ENCODE data around the gene XYLT1. TPM values are rescaled to one million over a fixed set of nuclear protein-coding genes. Genes with fewer than 3 reads are reported as not detected.

The XYLT1 gene
- total RNA-seq, 1 donor from 2014 or later = 9.4 TPM

GRCh38 chr16:17357307-17358062, 113.3 kb downstream of the XYLT1 start:
- Histone ChIP-seq H3K27ac (ENCODE audit: low read depth, low read length) (no peak overlapping the region), H3K4me3 (ENCODE audit: low read length in 3 of 3) (no peak overlapping the region), H3K9ac (ENCODE audit: low read depth in 1 of 3, low read length in 3 of 3) (no peak overlapping the region), H3K27me3 (ENCODE audit: control insufficient read depth in 3 of 3, insufficient read depth in 3 of 3, low read length in 3 of 3) (peaks cover 0 to 3% (median 0%) of the 10 kb centered on the region in 3 donors), H3K9me3 (ENCODE audit: control insufficient read depth in 3 of 3, low read length in 3 of 3) (no peaks in the 10 kb centered on the region), H3K36me3 (ENCODE audit: control insufficient read depth in 3 of 3, insufficient read depth in 3 of 3, low read length in 3 of 3) (no peaks in the 10 kb centered on the region), H3K4me1 (ENCODE audit: control insufficient read depth in 3 of 3, insufficient read depth in 3 of 3, low read length in 3 of 3) (peaks cover 0 to 19% (median 12%) of the 10 kb centered on the region in 3 donors)

- Histone ChIP-seq H3K9ac (ENCODE audit: low read depth in 1 of 3, low read length in 3 of 3) (no peak overlapping the region), H3K27me3 (ENCODE audit: control insufficient read depth in 3 of 3, insufficient read depth in 3 of 3, low read length in 3 of 3) (peaks cover 0 to 3% (median 0%) of the 10 kb centered on the region in 3 donors), H3K4me1 (ENCODE audit: control insufficient read depth in 3 of 3, insufficient read depth in 3 of 3, low read length in 3 of 3) (peaks cover 0 to 19% (median 12%) of the 10 kb centered on the region in 3 donors), H3K4me3 (ENCODE audit: low read length in 3 of 3) (no peak overlapping the region), H3K9me3 (ENCODE audit: control insufficient read depth in 3 of 3, low read length in 3 of 3) (no peaks in the 10 kb centered on the region), H3K27ac (ENCODE audit: low read depth, low read length) (no peak overlapping the region), H3K36me3 (ENCODE audit: control insufficient read depth in 3 of 3, insufficient read depth in 3 of 3, low read length in 3 of 3) (no peaks in the 10 kb centered on the region)
These were observed 114.4 kb downstream of the XYLT1 start for GRCh38 chr16:17356243-17356933.

- no peak overlapping the region for H3K9ac ChIP-seq (ENCODE audit: low read depth in 1 of 3, low read length in 3 of 3)
- no peak overlapping the region for H3K27ac ChIP-seq (ENCODE audit: low read depth, low read length)
- no peaks in the 10 kb centered on the region for H3K36me3 ChIP-seq (ENCODE audit: control insufficient read depth in 3 of 3, insufficient read depth in 3 of 3, low read length in 3 of 3)
- no peaks in the 10 kb centered on the region for H3K9me3 ChIP-seq (ENCODE audit: control insufficient read depth in 3 of 3, low read length in 3 of 3)
- peaks cover 0 to 15% (median 12%) of the 10 kb centered on the region in 3 donors for H3K4me1 ChIP-seq (ENCODE audit: control insufficient read depth in 3 of 3, insufficient read depth in 3 of 3, low read length in 3 of 3)
- no peak overlapping the region for H3K4me3 ChIP-seq (ENCODE audit: low read length in 3 of 3)
- peaks cover 0 to 3% (median 0%) of the 10 kb centered on the region in 3 donors for H3K27me3 ChIP-seq (ENCODE audit: control insufficient read depth in 3 of 3, insufficient read depth in 3 of 3, low read length in 3 of 3)
These were observed 116.1 kb downstream of the XYLT1 start for GRCh38 chr16:17354685-17355084.

GRCh38 chr16:17354141-17354601, 116.6 kb downstream of the XYLT1 start:
- no peak overlapping the region for H3K27ac ChIP-seq (ENCODE audit: low read depth, low read length)
- H3K4me3 ChIP-seq (ENCODE audit: low read length in 3 of 3) = no peak overlapping the region
- no peaks in the 10 kb centered on the region for H3K36me3 ChIP-seq (ENCODE audit: control insufficient read depth in 3 of 3, insufficient read depth in 3 of 3, low read length in 3 of 3)
- H3K4me1 ChIP-seq (ENCODE audit: control insufficient read depth in 3 of 3, insufficient read depth in 3 of 3, low read length in 3 of 3) = peaks cover 0 to 12% (median 12%) of the 10 kb centered on the region in 3 donors
- H3K9me3 ChIP-seq (ENCODE audit: control insufficient read depth in 3 of 3, low read length in 3 of 3) = no peaks in the 10 kb centered on the region
- H3K9ac ChIP-seq (ENCODE audit: low read depth in 1 of 3, low read length in 3 of 3) = no peak overlapping the region
- peaks cover 0 to 3% (median 0%) of the 10 kb centered on the region in 3 donors for H3K27me3 ChIP-seq (ENCODE audit: control insufficient read depth in 3 of 3, insufficient read depth in 3 of 3, low read length in 3 of 3)

GRCh38 chr16:17353561-17353960, 117.2 kb downstream of the XYLT1 start:
- H3K36me3 ChIP-seq (ENCODE audit: control insufficient read depth in 3 of 3, insufficient read depth in 3 of 3, low read length in 3 of 3) = no peaks in the 10 kb centered on the region
- no peak overlapping the region for H3K27ac ChIP-seq (ENCODE audit: low read depth, low read length)
- H3K27me3 ChIP-seq (ENCODE audit: control insufficient read depth in 3 of 3, insufficient read depth in 3 of 3, low read length in 3 of 3) = peaks cover 0 to 3% (median 0%) of the 10 kb centered on the region in 3 donors
- H3K9me3 ChIP-seq (ENCODE audit: control insufficient read depth in 3 of 3, low read length in 3 of 3) = no peaks in the 10 kb centered on the region
- peaks cover 0 to 12% (median 7%) of the 10 kb centered on the region in 3 donors for H3K4me1 ChIP-seq (ENCODE audit: control insufficient read depth in 3 of 3, insufficient read depth in 3 of 3, low read length in 3 of 3)
- no peak overlapping the region for H3K4me3 ChIP-seq (ENCODE audit: low read length in 3 of 3)
- H3K9ac ChIP-seq (ENCODE audit: low read depth in 1 of 3, low read length in 3 of 3) = no peak overlapping the region

- H3K27me3 ChIP-seq (ENCODE audit: control insufficient read depth in 3 of 3, insufficient read depth in 3 of 3, low read length in 3 of 3) = peaks cover 0 to 3% (median 0%) of the 10 kb centered on the region in 3 donors
- no peaks in the 10 kb centered on the region for H3K36me3 ChIP-seq (ENCODE audit: control insufficient read depth in 3 of 3, insufficient read depth in 3 of 3, low read length in 3 of 3)
- no peaks in the 10 kb centered on the region for H3K9me3 ChIP-seq (ENCODE audit: control insufficient read depth in 3 of 3, low read length in 3 of 3)
- H3K4me1 ChIP-seq (ENCODE audit: control insufficient read depth in 3 of 3, insufficient read depth in 3 of 3, low read length in 3 of 3) = peaks cover 4 to 24% (median 15%) of the 10 kb centered on the region in 3 donors
- no peak overlapping the region for H3K27ac ChIP-seq (ENCODE audit: low read depth, low read length)
- no peak overlapping the region for H3K9ac ChIP-seq (ENCODE audit: low read depth in 1 of 3, low read length in 3 of 3)
- H3K4me3 ChIP-seq (ENCODE audit: low read length in 3 of 3) = no peak overlapping the region
These were observed 119.2 kb downstream of the XYLT1 start for GRCh38 chr16:17351441-17352035.

GRCh38 chr16:17350207-17350606, 120.6 kb downstream of the XYLT1 start:
- Histone ChIP-seq H3K36me3 (ENCODE audit: control insufficient read depth in 3 of 3, insufficient read depth in 3 of 3, low read length in 3 of 3) (no peaks in the 10 kb centered on the region), H3K27ac (ENCODE audit: low read depth, low read length) (peak overlapping the region; percentile 62), H3K9me3 (ENCODE audit: control insufficient read depth in 3 of 3, low read length in 3 of 3) (no peaks in the 10 kb centered on the region), H3K27me3 (ENCODE audit: control insufficient read depth in 3 of 3, insufficient read depth in 3 of 3, low read length in 3 of 3) (peaks cover 0 to 3% (median 0%) of the 10 kb centered on the region in 3 donors), H3K4me1 (ENCODE audit: control insufficient read depth in 3 of 3, insufficient read depth in 3 of 3, low read length in 3 of 3) (peaks cover 7 to 29% (median 17%) of the 10 kb centered on the region in 3 donors), H3K4me3 (ENCODE audit: low read length in 3 of 3) (no peak overlapping the region), H3K9ac (ENCODE audit: low read depth in 1 of 3, low read length in 3 of 3) (no peak overlapping the region)

GRCh38 chr16:17348826-17349225, 121.9 kb downstream of the XYLT1 start:
- peaks cover 10 to 26% (median 18%) of the 10 kb centered on the region in 3 donors for H3K4me1 ChIP-seq (ENCODE audit: control insufficient read depth in 3 of 3, insufficient read depth in 3 of 3, low read length in 3 of 3)
- no peaks in the 10 kb centered on the region for H3K9me3 ChIP-seq (ENCODE audit: control insufficient read depth in 3 of 3, low read length in 3 of 3)
- peaks cover 0 to 3% (median 0%) of the 10 kb centered on the region in 3 donors for H3K27me3 ChIP-seq (ENCODE audit: control insufficient read depth in 3 of 3, insufficient read depth in 3 of 3, low read length in 3 of 3)

GRCh38 chr16:17348042-17348783, 122.5 kb downstream of the XYLT1 start:
- Histone ChIP-seq H3K27me3 (ENCODE audit: control insufficient read depth in 3 of 3, insufficient read depth in 3 of 3, low read length in 3 of 3) (no peaks in the 10 kb centered on the region), H3K36me3 (ENCODE audit: control insufficient read depth in 3 of 3, insufficient read depth in 3 of 3, low read length in 3 of 3) (no peaks in the 10 kb centered on the region), H3K4me1 (ENCODE audit: control insufficient read depth in 3 of 3, insufficient read depth in 3 of 3, low read length in 3 of 3) (peaks cover 13 to 27% (median 21%) of the 10 kb centered on the region in 3 donors), H3K9me3 (ENCODE audit: control insufficient read depth in 3 of 3, low read length in 3 of 3) (no peaks in the 10 kb centered on the region), H3K27ac (ENCODE audit: low read depth, low read length) (peak overlapping the region; percentile 58), H3K9ac (ENCODE audit: low read depth in 1 of 3, low read length in 3 of 3) (no peak overlapping the region), H3K4me3 (ENCODE audit: low read length in 3 of 3) (no peak overlapping the region)

More at GRCh38 chr16:17348826-17349225, 121.9 kb downstream of the XYLT1 start:
- Histone ChIP-seq H3K27ac (ENCODE audit: low read depth, low read length) (no peak overlapping the region), H3K4me3 (ENCODE audit: low read length in 3 of 3) (no peak overlapping the region), H3K36me3 (ENCODE audit: control insufficient read depth in 3 of 3, insufficient read depth in 3 of 3, low read length in 3 of 3) (no peaks in the 10 kb centered on the region), H3K9ac (ENCODE audit: low read depth in 1 of 3, low read length in 3 of 3) (no peak overlapping the region)
